WTC11 (cell line): ENCODE data around the gene COL6A3.

Experiments used
- ATF1 ChIP-seq: sonication (generic); formaldehyde crosslinking; IDR thresholded peaks from 2 replicates; pipeline ENCODE4 v1.8.1; 2023; ENCODE audit warnings: mild to moderate bottlenecking, moderate library complexity, missing genetic modification reagents
- CBFB ChIP-seq: sonication (generic); formaldehyde crosslinking; IDR thresholded peaks from 2 replicates; pipeline ENCODE4 v1.8.1; 2022; ENCODE audit warnings: mild to moderate bottlenecking, low read depth, missing genetic modification reagents
- CTCF ChIP-seq: fragments of 200-600 bp; IDR thresholded peaks from 2 replicates; pipeline ENCODE4 v1.8.0; 2022; ENCODE audit warnings: antibody characterized with exemption
- E2F4 ChIP-seq: sonication (generic); formaldehyde crosslinking; IDR thresholded peaks from 2 replicates; pipeline ENCODE4 v1.8.1; 2022; ENCODE audit warnings: low read depth, mild to moderate bottlenecking, moderate library complexity, missing genetic modification reagents, borderline replicate concordance
- E2F5 ChIP-seq: sonication (generic); formaldehyde crosslinking; IDR thresholded peaks from 2 replicates; pipeline ENCODE4 v1.8.1; 2022; ENCODE audit warnings: mild to moderate bottlenecking, moderate library complexity, missing genetic modification reagents
- MAX ChIP-seq: sonication (generic); formaldehyde crosslinking; IDR thresholded peaks from 2 replicates; pipeline ENCODE4 v1.8.0; 2022; ENCODE audit warnings: mild to moderate bottlenecking, missing genetic modification reagents
- PRDM15 ChIP-seq: sonication (generic); formaldehyde crosslinking; IDR thresholded peaks from 2 replicates; pipeline ENCODE4 v1.8.0; 2022; ENCODE audit warnings: missing genetic modification reagents
- PREB ChIP-seq: sonication (generic); formaldehyde crosslinking; IDR thresholded peaks from 2 replicates; pipeline ENCODE4 v1.8.1; 2022; ENCODE audit warnings: mild to moderate bottlenecking, missing genetic modification reagents, moderate library complexity, borderline replicate concordance
- ZNF416 ChIP-seq: fragments of 250-450 bp; sonication (Bioruptor Pico); IDR thresholded peaks from 2 replicates; pipeline ENCODE4 v1.9.0; 2021; ENCODE audit warnings: mild to moderate bottlenecking, inconsistent platforms

GRCh38 chr2:237440819-237441281 is 26.9 kb upstream of the COL6A3 start:
- TF ChIP-seq PRDM15 (CRISPR knock-in tag) = no peak
- no peak for TF ChIP-seq MAX (CRISPR knock-in tag)
- TF ChIP-seq ZNF416 (CRISPR knock-in tag) = no peak
- no peak for TF ChIP-seq CTCF
- TF ChIP-seq E2F5 (CRISPR knock-in tag) = no peak
- TF ChIP-seq ATF1 (CRISPR knock-in tag) = no peak
- TF ChIP-seq E2F4 (CRISPR knock-in tag) = no peak
- TF ChIP-seq CBFB (CRISPR knock-in tag) = no peak
- TF ChIP-seq PREB (CRISPR knock-in tag) = no peak
